Left forelimb (tissue), 1 donor: ENCODE measurements around the gene CISD3.

Experiments
- DNase-seq: peaks from one replicate; pipeline ENCODE4 v3.0.0-alpha.2; 2018; ENCODE audit warnings: low spot score

CISD3 gene, protein sequence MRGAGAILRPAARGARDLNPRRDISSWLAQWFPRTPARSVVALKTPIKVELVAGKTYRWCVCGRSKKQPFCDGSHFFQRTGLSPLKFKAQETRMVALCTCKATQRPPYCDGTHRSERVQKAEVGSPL

DNA sequence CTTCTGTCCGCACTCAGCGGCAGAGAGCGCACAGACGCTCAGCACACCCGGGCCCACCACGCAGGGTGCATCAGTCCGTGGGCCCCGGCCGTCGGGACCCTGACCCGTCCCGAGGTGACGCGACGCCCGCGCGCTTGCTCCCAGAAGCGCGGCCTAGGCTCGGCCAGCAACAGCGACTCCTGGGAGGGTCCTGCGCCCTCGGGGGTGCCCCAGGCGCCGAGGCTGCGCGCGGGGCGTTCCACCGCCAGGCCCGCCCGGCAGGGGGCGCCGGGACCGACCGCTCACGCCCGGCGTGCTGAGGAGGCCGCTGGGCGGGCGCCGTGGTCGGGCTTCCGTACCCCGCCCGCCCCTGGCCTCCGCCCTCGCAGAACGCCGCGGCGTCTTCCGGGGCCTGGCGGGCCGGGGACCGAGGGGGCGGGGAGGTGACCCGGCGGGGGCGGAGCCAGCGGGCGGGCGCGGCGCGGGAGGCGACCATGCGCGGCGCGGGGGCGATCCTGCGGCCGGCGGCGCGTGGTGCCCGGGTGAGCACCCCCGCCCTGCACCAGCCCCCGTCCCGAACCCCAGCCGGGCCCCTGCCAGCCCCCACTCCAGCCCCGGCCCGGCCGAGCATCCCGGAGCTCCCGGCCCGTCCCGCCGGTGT, at the start of gene CISD3:
Gene CISD3, plus strand, starts transcription at position 456 of the 640 bp plus-strand sequence. Its CDS starts 18 bp downstream, at position 474.
- peak; percentile 85 for DNase-seq

DNA sequence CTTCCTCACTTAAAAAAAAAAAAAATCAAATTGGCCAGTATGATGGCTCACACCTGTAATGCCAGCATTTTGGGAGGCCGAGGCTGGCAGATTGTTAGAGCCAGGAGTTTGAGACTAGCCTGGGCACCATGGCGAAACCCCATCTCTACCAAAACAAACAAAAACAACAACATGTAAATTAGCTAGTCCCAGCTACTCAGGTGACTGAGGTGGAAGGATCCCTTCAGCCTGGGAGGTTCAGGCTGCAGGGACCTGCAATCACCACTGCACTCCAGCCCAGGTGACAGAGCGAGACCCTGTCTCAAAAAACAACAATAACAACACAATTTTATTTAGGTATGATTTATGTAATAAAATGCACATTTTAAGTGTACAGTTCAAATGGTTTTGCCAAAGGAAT, 49.0 kb upstream of the CISD3 start:
- DNase-seq, result no peak

- no peak for DNase-seq
These were observed 44.6 kb upstream of the CISD3 start for GRCh38 chr17:38685491-38685890.

- no peak for DNase-seq
These were observed 42.9 kb upstream of the CISD3 start for GRCh38 chr17:38687286-38687685.

GRCh38 chr17:38690386-38690785, 39.8 kb upstream of the CISD3 start:
- no peak for DNase-seq

DNA sequence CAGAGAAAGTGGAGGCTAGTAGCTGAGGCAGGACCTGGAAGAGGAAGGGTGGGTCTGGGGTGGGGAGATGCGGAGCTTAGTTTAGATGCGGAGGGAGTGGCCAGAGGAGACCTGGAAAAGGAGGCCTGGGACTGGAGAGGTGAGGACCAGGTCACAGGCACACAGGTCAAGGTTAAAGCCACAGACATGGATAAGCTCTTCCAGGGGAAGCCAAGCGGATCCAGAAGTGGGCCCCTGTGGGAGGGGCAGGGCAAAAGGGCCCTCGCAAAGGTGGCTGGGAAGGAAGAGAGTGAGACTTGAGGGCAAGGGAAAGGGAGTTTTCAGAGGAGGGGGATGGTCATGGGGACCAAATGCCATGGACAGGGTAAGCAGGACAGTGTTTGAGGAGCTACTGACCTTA, 39.0 kb upstream of the CISD3 start:
- no peak for DNase-seq

DNA sequence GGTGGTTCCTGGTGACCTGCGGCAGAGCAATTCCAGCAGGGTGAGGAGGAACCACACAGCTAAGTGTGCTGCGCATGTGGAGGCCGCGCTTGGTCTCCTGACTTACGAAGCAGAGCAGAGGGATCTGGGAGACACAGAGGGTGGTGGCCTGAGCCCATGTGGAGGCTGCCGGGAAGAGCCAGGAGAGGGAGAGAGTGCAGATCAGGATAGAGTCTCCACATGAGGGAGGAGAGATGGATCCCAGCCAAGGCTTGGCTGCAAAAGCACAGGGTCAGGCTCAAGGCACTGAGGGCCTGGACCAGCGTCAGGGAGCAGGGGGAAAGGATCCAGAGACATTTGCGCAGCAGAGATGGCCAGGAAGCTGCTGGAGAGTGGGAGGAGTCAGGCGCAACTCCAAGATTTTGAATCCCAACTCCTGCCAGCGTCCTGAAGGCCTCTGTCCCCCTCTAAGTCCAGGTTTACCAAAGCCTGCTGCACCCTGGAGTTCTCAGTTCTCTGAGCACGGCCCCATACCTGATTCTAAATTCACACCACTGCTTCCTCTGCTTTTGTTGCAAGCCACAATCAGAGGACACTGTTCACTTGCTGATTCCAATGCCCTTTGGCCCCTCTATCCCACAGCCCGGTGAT, 36.3 kb upstream of the CISD3 start:
- peak; percentile 87 for DNase-seq

DNA sequence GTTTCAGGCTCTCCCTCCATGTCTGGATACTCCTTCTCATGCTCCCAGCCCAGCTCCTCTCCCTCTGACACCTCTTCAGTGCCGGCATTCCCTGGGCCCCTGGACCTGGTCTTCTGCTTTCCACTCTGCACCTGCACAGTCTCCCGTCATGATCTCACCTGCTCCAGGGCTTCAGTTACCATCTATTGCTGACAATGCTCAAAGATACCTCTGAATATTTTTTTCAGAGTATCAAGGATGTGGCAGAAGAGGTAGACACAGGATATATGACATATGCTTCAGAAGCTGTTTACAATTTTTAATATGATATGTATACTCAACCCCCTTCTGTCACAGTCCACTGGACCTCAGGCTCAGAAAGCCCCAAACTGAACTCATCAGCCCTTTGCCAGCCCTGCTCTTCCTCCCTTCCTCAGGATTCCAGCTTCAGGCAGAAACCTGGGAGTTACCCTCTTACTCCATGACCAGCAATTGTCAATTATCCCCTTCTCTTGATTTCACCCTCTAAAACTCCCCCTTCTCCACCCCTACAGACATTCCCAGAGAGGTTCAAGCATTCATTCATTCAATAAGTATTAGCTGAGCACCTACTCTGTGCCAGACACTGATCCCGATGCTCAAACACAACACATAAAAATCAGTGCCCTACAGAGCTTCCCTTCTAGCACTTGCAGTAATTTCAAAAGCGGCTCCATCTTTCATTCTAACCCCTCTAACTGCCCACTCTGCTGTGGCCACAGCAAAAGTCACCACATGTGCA, 32.9 kb upstream of the CISD3 start:
- DNase-seq, result no peak

- no peak for DNase-seq
These were observed 31.4 kb upstream of the CISD3 start for GRCh38 chr17:38698760-38699159.

DNA sequence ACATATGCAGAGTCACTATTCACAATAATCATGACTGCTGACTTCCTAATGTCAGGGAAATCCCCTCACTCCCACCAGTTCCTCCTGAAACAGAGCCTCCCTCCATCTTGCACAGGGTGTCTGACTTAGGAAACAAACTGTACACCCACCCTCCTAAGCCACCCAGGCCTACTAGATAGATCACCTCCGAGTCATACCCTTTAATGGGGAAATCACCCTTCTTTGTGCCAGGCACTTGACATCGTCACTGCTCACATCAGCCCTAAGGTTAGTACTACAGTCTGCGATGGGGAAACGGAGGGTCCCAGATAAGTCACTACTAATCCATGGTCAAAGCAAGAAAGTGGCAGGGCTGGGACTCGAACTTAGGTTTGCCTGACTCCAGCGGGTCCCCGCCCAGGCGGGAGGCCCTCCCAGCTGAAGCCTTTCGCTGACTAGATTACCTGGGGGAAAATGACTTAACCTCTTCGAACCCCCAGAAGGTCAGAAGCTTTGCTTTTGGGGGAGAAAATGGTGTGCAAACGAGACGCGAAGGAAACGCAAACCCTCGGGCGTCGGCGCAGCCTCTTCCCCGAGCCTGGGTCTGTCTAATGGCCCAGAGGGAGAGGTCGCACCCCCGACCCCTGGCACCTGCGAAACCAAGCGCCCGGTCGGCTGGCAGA, 28.5 kb upstream of the CISD3 start:
- DNase-seq, result no peak

DNA sequence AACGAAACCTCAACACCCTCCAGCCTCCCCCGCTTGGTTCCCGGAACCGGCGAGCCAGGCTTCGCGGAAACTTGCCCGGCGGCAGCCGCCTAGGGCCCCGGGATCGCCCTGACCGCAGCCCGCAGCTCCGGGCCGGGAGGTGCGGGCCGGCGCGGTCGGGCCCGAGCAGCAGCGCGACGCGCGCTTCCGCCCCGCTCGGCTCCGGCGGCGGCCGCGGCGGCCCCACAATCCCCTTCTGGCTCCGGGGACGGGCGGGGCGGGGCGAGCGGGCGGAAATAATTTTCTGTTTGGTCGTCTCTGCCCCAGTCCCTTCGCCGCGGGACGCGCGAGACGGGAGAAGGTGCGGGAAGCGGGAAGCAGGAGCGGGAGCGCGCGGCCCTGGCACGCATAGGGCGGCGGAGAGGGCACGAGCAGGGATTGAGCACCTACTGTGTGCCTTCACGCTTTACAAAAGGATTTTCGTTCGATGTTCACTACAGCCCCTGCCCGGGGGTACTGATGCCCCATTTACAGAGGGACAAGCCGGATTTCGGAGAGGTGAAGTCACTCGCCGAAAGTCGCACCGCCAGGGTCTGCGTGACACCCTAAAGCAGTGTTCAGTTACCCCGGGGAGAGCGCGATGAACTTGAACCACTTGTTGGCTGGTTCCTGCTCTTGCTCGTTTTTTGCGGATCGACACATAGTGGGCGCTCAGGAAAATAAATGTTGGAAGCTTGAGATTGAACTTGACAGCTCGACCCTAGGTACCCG, 27.8 kb upstream of the CISD3 start:
- peak; percentile 92 for DNase-seq

- no peak for DNase-seq
These were observed 27.0 kb upstream of the CISD3 start for GRCh38 chr17:38702916-38703741.

GRCh38 chr17:38703742-38704605, 26.2 kb upstream of the CISD3 start:
- peak; percentile 77 for DNase-seq

GRCh38 chr17:38704606-38705522, 25.3 kb upstream of the CISD3 start, which contains the start of gene MLLT6:
Gene MLLT6, plus strand, starts transcription at chr17:38705273. Its CDS starts 360 bp downstream, at chr17:38705633.
- peak; percentile 84 for DNase-seq

GRCh38 chr17:38705523-38705802, 24.7 kb upstream of the CISD3 start:
- DNase-seq, result no peak

DNA sequence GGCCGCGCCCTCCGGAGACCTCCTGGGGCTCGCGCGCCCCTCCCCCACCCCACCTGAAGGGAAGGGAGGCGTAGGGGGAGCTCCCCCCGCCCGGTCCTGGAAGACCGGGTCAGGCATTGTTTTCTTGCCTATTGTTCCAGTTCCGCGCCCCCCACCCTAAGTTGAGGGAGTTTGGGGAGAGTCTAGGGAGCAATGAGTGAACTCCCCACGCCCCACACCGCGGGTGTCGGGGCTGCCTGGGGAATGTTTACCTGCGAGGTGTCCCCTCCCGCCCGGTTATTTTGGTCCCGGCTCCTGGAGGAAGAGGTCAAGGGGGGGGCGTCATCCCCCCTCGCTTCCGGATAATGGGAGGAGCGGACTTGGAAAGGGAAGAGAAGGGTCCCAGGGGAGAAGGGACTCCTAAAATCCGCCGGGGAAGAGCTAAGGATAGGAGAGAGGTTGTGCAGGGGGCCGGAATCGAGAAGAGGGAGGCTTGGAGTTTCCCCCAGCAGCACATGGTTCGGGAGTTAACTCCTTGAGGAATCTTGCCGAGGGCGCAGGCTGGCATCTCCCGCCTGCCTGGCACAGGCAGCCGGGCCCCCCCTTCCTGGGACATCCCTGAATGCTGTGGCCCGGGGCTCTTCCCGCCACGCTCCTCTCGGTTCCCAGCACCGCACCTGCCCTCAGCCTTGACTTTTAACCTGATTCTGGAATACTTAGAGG, 24.2 kb upstream of the CISD3 start:
- DNase-seq, result no peak

DNA sequence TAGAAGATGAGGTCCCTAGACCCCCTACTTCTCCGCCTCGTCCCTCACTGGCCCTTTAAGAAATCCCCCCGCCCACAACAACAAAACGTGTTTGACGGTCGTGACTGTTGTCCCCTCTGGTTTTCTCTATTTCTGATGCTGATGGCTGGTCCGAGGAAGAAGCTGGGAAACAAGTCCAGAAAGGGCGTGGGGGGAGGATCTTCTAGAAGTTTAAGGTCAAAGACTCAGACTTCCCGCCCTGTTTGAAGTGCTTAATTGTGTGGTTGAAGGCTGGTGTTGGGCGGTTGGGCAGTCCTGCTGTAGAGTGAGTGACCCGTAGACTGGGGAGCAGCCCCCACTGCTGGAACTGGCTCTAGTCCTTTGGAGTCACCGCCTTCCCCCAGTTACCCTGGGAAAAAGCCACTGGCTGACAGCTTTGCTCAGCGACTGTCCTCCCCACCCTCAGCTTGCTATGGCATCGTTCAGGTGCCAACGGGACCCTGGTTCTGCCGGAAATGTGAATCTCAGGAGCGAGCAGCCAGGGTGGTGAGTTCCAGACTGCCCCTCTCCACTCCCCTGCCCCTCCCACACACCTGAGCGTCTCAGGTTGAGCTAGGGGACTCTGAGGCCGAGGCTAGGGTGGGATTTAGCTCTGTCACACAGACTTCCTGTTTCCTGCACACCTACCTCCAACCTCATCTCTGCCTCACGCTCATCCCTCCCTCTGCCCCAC, 23.5 kb upstream of the CISD3 start:
- DNase-seq, result no peak
